ENCODE results near the gene BCAS3.

BCAS3 gene

DNA sequence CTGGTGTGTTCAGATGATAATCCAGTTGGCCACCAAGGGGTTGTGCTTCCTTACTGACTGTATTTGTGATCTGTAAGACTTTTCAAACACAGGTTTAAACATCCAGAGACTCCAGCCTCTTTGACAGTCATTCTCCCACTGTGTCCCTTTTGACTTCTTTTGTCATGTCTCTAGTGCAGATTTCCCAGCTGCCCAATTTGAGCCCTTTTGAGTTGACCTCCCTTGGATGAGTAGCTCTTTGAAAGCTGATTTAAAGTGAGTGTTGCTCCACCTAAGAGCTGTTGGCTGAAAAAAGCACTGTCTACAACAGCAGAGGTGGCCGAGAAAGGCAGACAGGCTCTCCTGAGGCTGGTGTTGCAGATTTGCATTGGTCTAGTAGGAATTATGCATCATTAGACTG is 533.6 kb downstream of the BCAS3 start:
- DNase-seq: no peak

DNA sequence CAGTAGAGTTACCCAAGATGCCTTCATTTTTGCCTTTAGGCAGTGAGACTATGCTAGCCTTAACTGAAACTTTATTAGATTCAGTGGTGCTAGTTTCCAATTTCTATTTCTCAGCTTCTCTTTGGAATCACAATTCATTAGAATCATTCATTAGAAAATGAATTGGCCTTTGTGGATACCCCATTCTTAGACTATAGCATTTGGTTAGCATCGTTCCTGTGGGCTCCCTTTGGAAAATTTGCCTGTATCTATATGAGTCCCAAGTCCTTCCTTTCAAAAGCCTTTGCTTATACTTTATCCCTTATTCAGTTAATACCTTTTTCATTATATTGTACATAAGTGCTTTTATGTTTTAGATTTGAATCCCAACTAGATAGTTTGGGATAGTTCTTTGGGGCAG is 535.0 kb downstream of the BCAS3 start:
- no peak for DNase-seq

DNA sequence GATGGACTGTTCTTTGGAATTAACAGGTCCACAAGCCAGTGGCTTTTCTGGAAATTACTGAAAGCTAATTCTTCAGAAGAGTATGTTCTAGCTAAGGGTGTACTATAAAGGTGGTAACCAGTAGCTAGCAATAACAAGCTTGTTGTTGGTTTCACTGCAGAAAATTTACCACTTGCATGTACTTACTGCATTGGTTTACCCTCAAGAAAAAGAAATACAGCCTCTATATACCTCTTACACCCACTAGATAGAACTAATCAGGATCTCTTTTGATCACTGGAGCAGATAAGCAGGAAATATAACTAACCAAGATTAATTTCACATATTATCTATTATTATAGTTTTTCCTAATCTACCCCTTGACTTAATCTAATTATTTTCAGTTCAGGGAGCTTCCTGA is 537.1 kb downstream of the BCAS3 start:
- DNase-seq: no peak

DNA sequence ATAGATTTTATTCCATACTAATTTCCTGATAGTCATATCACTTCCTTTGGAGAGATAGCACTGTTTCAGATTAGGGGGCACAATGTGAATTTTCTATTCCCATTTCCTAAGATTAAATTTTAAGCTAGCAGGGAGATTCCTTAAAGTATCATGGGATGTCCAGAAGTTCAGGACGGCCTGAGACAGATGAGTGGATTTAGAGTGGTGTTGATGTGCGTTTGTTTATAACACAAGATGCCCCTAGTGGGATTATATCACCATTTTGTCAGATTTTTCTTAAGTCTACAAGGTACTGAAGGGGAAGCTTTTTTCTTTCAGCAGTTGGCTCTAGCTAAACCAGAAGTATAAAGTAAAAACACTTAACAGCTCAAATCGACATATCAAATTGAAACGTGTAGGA is 538.4 kb downstream of the BCAS3 start:
- DNase-seq: no peak

DNA sequence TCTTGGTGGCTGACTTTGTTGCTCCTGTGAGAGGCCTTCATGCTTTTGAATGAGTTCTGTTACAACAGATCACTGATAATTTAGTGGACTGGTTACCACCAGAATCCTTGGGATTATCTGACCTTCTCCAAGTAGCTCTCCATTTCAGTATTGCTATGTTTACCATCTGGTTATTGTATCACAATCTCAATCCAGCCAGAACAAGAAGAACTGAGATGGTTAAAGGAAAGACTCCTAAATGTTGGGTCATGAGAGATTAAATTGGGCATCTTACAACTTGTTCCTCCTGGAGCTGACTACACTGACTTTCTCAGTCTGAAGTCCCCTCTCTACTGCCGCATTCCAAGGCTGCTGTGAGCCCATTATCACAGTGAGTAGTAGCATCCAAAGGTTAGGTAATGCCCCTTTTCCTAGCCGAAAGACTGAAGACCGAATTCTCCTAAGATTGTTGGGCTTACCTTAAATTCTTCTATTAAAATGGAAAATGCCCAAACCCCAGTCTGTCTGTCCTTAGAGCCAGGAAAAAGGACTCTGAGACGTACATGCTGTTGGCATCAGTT is 540.3 kb downstream of the BCAS3 start:
- DNase-seq: no peak

DNA sequence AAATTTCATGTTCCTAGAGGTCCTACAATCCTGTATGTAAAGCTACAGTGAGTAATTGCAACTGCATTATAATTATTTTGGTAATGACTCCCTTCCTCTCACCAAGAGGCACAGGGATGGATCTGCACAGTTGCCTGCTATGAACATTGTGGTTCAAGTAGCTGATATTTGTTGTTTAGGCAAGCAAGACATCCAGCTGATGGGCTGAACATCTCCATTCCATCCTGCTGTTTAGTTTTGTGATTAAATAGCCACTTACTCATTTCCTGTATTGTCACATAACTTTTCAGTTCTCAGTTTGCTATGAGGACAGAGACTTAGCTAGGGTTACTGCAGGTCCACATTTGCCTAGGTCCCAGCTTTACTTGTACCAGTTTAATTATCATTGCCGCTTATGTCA is 540.8 kb downstream of the BCAS3 start:
- DNase-seq: no peak

DNA sequence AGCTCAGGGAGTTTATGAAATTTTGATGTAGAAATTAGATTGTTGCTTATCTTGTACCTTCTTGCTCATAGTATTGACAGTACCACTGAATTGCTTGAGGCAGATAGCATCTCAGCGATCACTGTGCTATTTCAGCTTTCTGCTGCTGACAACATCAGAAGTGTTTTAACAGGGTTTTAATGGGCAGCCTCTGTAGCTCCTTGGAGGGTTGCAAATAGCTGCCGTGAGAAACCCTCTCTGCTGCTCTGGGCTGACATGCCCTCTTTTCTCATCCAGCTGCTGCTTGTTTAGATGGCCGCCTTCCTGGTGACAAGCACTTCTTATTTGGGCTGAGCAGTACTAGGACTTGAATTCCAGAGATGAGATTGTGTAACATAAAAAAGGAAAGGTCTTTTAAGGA is 541.8 kb downstream of the BCAS3 start:
- no peak for DNase-seq

DNA sequence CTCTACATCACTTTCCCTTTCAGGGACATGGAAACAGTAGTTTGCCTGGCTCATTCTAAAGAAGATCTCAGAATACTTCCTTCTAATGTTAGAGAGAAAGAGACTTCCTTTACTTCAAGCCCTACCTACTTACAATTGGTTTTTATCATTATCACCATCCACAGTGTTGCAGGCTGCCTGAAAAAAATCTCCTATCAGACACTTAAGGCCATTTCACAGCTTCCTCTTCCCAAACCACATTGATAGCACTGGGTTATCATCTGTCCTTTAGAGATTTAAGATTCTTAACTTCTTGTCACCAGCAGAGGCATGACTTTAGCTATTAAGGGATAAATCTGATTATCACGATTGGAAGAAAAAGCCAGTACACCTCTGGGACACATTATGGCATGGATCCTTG is 543.5 kb downstream of the BCAS3 start:
- no peak for DNase-seq

DNA sequence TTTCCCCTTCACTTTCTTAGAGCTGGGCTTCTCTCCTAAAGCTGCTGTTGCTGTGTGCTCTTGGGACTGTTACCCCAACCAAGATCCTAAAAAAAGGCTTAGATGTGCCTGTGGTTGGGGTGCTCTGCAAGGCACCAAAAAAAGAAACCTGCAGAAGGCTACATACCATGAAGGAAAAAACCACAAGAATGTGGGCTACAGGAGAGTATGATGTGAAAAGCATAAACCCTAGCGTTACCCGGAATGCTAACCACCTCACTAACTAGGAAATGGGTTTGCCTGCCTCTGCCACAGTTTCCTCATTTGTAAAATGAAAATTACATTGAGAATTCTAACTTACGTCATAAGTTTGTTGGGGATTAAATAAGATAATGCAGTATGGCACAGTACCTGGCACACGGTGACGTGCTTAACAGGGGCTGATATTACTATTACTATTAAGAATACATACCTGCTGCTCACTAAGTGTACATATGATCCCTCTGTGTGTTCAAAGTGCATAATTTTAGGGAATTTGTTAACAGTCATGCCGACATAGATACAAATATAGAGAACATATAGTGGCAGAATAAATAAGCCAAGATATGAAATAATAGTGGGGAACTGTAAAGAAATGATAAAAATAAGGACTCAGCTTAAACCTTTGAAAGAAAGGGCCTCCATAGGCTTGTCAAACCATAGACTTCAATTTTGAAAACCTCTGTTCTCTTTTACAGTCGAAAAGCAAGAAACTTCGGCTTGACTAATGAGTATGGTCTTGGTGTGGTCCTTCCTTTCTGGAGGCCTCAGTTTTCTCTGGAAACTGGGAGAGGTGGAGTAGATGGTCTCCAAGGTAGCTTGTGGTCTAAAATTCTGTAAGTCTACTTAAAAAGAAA is 544.2 kb downstream of the BCAS3 start:
- DNase-seq: no peak

DNA sequence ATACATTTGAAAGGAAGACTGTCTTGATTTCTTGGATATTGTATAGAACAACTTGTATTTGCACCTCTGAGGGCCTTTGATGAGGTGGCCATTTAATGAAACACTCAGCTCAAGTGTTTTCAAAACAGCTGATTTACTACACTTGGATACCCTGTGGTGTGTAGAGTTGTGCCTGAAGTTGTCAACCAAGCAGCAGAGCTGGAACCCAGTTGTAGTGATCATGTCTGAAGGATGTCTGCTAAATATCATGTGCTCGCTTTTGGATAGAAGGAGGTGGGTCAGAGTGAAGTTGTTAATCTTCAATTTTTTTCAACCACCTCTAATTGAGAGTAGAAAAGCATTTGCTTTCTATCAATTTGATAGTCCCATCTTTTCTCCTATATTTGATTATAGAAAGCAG is 546.1 kb downstream of the BCAS3 start:
- DNase-seq: no peak

DNA sequence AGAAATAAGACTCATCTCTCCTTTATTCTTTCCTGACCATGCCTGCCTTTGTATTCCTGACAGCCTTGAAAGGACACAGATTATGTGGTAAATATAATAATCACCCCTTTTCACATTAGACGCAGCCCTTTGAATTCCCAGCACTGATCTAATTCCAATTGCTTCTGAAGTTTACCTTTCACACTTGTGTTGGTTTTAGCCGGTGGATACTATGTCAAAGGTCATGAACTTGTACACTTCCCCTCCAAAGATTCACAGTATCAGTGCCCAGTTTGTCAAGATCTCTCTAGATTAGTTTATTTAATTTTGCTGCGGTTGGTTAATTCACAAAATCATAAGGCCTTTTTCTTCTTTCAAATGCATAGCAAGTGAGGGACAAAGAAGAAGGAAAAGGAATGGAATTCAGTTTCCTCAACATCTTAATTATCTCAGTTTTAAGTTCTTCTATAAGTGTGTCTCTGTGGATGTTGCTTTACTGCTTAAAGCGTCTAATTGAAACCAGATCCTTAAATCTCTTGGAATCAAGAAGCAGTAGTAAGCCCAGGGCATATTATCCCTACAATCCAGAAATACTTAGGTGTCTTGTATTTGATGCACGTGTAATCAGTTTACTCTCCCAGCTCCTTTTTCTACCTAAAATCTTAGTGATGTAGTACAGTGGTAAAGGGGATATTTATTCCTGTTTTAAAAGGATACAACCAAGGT is 547.7 kb downstream of the BCAS3 start:
- no peak for DNase-seq

DNA sequence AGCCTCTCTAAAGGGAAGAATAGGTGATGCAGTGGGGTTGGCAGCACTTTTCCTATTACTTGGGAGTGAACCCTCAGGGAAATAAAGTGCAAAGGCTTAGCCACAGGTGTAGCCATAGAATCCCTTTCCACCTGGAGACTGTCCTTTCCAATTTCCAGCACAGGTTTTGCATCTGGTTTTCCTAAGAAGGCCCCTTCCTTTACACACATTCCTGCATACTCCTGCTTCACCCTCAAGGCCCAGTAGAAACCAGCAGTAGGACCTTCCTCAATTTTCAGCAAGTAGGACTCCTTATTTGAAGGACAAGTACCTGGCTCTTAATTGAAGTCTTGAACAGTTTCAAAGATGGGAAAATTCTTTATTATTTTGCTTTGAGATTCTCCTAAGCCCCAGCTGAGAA is 550.2 kb downstream of the BCAS3 start:
- DNase-seq: no peak

DNA sequence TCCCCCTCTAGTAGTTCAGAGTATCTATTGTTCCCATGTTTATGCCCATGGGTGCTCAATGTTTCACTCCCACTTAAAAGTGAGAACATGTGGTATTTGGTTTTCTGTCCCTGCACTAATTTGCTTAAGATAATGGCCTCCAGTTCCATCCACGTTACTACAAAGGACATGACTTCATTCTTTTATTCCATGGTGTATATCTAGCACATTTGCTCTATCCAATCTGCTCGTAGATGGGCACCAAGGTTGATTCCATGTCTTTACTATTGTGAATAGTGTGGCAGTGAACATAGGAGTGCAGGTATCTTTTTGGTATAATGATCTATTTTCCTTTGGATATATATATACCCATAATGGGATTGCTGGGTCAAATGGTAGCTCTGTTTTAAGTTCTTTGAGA is 552.8 kb downstream of the BCAS3 start:
- DNase-seq: no peak

DNA sequence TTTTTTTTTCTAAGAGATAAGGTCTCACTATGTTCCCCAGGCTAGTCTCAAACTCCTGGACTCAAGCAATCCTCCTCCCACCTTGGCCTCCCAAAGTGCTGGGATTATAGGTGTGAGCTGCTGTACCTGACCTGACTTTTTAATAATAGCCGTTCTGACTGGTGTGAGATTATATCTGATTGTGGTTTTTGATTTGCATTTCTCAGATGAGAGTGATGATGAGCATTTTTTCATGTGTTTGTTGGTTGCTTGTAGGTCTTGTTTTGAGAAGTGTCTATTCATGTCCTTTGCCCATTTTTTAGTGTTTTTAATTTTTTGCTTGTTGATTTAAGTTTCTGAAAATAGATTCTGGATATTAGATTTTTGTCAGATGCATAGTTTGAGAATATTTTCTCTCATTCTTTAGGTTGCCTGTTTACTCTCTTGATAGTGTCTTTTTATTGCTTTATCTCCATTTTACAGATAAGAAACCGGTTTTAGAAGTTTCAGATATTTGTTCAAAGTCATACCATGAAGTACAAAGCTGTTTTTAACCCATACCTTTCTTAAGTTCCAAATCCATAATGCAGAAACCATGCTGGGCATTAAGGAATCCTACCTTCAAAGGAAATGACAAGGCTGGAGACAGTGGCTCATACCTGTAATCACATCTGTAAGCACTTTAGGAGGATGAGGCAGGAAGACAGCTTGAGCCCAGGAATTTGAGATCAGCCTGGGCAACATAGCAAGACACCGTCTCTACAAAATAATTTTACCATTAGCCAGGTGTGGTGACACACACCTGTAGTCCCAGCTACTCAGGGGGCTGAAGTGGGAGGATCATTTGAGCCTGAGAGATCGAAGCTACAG is 553.5 kb downstream of the BCAS3 start:
- no peak for DNase-seq

DNA sequence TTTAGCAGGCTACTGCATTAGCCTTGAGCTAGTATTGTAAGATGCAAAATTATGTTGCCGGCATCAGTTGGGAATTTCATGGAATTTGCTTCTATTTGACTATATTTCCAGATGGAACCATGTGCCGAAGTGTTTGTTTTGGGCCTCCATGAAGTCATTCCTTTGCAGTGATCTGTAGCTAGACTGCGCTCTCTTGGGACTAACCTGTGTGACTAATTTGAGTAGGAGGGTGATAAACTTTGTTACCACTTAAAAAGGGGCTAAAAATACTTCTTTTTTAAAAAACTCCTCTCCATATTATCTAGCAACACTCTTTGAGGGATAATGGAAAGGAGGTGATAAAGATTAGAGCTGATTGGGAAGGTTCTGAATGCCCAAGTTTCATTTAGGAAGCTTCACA is 555.2 kb downstream of the BCAS3 start:
- no peak for DNase-seq

DNA sequence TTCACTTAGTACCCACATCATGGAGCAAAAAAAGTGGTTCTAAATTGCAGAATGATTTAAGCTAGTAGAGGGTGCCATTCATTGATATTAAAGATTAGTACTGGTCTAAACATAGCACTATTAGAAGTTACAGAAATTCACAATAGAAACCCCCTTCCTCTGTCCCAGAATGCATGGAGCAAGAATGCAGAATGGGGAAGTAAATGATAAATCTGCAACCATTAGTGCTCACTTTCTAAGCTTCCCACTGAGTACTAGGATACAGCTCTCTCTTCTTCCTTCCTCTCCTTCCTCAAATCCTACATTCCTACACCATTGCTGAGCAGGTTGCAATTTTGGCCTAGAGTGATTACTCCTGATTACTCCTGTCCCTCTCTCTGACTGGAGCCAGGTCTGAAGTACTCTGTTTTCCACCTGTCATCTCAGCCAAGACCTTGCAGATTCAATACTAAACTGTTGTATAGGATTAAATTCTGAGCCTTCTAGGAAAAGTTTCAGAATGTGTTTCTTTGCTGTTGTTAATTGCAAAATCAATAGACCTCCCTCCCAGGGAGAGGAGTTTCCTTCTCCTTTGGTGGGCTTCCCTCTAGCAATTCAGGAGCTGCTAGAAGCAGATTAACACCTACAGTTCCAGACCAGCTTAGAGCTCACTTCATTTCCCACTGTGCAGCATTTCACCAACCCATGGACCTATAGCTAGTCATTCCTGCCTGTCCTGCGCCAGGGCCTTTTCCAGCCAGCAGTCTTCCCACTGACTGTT is 556.5 kb downstream of the BCAS3 start:
- DNase-seq: no peak

DNA sequence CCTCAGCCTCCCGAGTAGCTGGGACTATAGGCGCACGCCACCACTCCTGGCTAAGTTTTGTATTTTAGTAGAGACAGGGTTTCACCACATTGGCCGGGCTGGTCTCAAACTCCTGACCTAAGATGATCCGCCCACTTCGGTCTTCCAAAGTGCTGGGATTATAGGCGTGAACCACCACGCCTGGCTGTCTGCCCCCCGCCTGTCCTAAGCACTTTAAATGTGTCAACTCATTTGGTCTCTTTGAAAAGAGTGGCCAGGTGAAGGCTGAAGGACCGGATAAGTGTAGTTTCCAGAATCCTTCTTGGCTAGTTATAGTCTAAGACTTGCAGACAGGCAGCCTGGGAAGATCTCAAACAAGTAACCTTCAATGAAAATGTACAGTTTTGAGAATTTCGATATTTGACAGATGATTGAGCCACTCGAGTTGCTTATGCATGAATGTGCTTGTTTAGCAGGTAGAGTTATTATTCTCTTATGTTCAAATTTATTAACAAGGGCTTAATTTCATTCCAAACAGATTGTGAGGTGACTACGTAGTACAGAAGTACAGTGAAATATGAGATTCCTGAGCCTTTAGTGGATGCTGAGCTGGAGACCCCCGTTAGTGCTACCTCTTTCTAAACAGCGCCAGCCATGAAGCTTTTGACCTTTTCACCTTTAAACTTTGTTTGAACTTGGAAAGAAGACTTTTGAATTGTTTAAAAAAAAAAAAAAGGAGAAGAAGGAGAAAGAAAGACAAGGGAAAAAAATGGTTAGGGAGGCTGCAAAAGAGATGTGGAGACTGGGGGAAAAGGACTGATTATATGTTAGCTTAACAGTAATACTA is 557.6 kb downstream of the BCAS3 start:
- DNase-seq: no peak

DNA sequence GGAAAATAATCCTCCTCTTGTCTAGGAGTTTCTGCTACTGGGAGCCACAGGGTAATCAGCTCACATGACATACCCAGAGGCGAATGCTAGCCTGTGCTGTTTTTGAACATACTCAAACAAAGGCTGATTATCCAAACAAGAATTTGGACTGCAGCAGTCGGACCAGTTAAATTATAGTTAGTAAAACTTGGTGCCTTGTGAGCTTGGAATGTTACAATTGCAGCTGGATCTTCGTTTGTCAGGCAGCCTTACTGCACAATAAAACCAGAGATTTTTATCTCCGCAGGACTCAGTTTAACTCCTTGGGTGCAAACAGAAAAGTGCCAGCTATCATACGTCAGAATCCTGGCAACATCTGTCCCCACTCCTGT is 558.2 kb downstream of the BCAS3 start:
- DNase-seq: no peak

DNA sequence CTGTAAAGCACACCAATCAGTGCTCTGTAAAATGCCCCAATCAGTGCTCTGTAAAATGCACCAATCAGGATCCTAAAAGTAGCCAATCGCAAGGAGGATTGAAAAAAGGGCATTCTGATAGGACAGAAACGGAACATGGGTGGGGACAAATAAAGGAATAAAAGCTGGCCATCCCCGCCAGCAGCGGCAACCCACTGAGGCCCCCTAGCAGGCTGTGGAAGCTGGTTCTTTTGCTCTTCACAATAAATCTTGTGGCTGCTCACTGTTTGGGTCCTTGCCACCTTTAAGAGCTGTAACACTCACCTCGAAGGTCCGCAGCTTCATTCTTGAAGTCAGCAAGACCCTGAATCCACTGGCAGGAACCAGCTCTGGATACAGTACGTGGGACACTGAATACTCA is 559.6 kb downstream of the BCAS3 start:
- DNase-seq: no peak

DNA sequence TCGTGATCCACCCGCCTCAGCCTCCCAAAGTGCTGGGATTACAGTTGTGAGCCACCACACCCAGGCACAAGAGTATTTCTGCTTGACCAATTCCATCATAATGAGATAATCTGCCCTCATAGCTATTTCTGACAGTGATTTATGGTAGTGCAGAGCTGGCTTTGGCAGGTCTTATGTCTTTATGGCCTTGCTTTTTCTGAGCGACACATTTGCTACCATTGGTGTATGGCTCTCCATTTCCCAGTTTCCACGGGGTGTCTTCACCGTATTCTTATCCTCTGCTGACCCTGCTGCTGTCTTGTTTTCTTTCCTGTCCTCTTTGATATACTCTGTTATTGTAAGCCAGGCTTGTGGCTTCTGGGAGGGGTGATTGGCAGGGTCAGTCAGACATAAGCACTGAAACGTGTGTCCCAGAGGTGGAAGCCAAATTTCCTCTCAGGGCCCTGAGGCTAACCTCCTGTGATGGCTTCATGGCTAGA is 560.8 kb downstream of the BCAS3 start:
- no peak for DNase-seq

DNA sequence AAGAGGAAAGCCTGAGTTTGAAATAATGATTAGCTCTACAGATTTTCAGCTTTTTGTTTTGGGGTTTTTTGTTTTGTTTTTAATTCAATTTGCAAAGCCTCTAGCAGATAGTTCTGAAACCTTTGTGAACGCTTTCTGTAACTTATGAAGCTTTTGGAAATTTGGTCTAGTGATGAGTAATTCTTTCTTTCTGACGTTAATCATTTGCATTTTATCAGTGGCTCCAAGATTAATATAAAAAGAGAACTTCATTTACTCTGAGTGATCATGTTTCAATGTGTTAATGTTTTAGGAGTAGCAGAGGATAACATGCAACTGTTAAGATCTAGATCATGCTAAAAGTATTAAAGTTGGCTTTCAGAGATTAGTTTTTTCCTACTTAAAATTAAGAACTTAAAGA is 561.7 kb downstream of the BCAS3 start:
- no peak for DNase-seq

DNA sequence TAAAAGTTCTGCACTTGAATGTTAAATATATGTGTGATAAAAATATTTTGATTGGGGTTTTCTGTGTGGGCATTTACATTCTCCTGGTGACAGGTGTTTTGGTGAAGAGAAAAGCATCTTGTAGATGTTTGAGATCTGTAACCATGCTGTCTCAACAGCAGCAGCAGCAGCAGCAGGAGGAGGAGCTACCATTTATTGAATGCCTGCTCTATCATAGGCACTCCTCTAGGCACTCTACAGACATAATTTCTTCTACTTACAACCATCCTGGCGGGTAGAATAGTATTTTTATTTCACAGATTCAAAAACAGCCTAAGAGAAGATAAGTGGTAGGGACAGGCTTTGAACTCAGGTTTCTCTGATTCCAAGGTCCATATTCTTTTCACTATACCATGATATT is 562.3 kb downstream of the BCAS3 start:
- DNase-seq: no peak
